BJ (cell line): ENCODE results near the gene FARSB. TPM values are rescaled to one million over a fixed set of nuclear protein-coding genes. Genes with fewer than 3 reads are reported as not detected.

Experiments used
- CTCF ChIA-PET: fragments of 350-600 bp; formaldehyde crosslinking; extraction: SDS; loops from one replicate; lab custom pipeline; 2021; ENCODE audit warnings: antibody characterized with exemption, inconsistent platforms; lab: Yijun Ruan, JAX
- POLR2A ChIA-PET: fragments of 300-600 bp; sonication (Branson Sonifier 250); formaldehyde crosslinking; extraction: SDS; loops from one replicate; lab custom pipeline; 2021; ENCODE audit warnings: antibody characterized with exemption; lab: Charles Lee
- DNase-seq: peaks from one replicate; pipeline ENCODE4 v3.0.0-alpha.2; 2011; ENCODE audit warnings: low read depth
- H3K27me3 ChIP-seq: 2 replicates; pipeline ENCODE4 v1.6.0; 2011; ENCODE audit warnings: low read length; ENCODE audit not compliant: control insufficient read depth, insufficient read depth
- H3K36me3 ChIP-seq: 2 replicates; pipeline ENCODE4 v1.5.1; 2011; ENCODE audit warnings: low read length; ENCODE audit not compliant: control insufficient read depth, insufficient read depth
- H3K4me3 ChIP-seq: 2 replicates; pipeline ENCODE4 v1.5.1; 2011; ENCODE audit warnings: low read depth, mild to moderate bottlenecking, control low read depth, low read length
- CTCF ChIP-seq: IDR thresholded peaks from 2 replicates; pipeline ENCODE4 v1.5.1; 2011; ENCODE audit warnings: low read depth, mild to moderate bottlenecking, control low read depth, inconsistent platforms, low read length, moderate library complexity; ENCODE audit not compliant: insufficient read depth
- polyA plus RNA-seq: library from polyadenylated mRNA; depleted of rRNA; stranded (reverse); fragments of >200 nt; gene quantifications from 2 replicates; pipeline ENCODE4 v1.2.3, GENCODE V29; 2011

FARSB gene
- polyA plus RNA-seq, 1 experiment: 16.4 TPM

DNA sequence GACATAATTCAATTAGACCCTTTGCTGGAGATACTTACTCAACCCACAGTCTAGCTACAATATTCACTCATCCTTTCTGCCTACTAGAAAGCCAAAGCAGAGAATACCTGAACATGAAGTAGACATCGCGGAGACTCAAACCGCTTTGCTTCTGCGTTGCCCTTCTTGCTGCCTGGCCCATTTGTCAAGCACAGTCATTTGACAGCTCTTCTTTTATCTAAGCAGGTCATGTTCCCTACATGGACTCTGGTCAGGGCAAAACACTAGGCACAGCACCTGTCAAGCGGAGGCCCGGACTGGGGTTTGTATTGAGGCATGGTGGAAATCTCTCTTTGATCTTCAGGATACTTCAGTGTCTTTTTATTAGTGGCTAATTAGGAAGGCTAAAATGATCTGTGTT is 89.7 kb downstream of the FARSB start:
- no peak for DNase-seq
- H3K27me3 ChIP-seq: no peaks in the 10 kb centered on the region
- 0 out of 2 replicates have a peak, but pooled peaks cover 1% of the 10 kb centered on the region for H3K36me3 ChIP-seq
- TF ChIP-seq CTCF: no peak
- POLR2A ChIA-PET: no interaction called here
- no peak overlapping the region for H3K4me3 ChIP-seq
- CTCF ChIA-PET: no interaction called here

DNA sequence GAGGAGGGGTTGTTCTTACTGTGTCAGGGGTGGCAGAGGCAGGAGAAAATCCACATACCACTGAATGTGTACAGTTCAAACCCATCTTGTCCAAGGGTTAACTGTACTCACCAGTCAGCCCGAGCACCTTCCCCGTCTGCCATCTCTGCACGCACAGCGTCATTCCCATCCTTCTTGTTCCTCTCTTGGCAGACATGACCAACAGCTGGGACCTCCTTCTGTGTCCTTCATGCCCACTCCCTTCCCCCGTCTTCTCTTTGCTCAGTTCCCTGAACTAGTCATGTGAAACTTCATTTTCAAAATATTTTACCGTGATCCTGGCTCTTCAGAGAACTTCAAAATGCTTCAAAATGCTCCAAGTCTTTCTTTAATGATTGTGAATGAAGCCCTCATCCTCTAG is 92.0 kb downstream of the FARSB start:
- ChIA-PET CTCF (interaction anchor here (0.7 to 2.1 kb wide), 3 partner anchors 246 to 539 kb away, joined by 3 to 5 read pairs (median 4); no protein-coding TSS in a partner anchor), POLR2A (no interaction called here)
- TF ChIP-seq CTCF: no peak
- no peak for DNase-seq
- Histone ChIP-seq H3K27me3 (no peaks in the 10 kb centered on the region), H3K36me3 (0 out of 2 replicates have a peak, but pooled peaks cover 1% of the 10 kb centered on the region), H3K4me3 (no peak overlapping the region)

DNA sequence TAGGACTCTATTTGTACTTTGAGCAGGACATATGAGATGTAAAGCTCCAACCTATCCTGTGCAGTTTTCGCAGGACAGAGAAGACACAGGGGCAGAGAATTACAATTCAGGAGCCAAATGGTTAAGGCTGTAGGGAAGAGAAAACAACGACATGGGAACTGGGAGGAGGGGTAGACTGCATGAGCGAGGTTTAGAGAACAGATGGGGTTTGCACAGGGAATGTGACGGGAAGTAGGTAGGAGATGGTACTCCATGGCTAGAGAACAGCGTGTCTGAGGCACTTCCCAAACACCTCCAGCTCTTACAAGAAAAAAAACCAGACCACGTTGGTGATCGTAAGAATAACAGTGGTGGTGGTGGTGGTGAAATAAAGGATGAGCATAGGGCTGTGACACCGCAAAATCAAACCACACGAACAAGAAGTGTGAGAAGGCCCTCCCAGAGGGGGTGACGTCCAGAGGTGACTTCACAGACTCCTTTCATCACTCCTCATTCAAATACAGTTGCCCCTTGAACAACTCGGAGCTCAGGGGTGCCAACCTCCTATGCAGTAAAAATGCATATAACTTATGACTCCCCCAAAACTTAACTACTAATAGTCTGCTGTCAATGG is 92.7 kb downstream of the FARSB start:
- H3K27me3 ChIP-seq: no peaks in the 10 kb centered on the region
- CTCF ChIA-PET: interaction anchor here (0.7 to 3.5 kb wide), 4 partner anchors 244 to 538 kb away, joined by 3 to 21 read pairs (median 4); a partner anchor contains a TSS
- DNase-seq: no peak
- 0 out of 2 replicates have a peak, but pooled peaks cover 1% of the 10 kb centered on the region for H3K36me3 ChIP-seq
- no peak overlapping the region for H3K4me3 ChIP-seq
- POLR2A ChIA-PET: no interaction called here
- TF ChIP-seq CTCF: no peak

GRCh38 chr2:222561817-222562645 is 93.9 kb downstream of the FARSB start:
- ChIA-PET POLR2A (interaction anchor here (0.6 kb wide), 1 partner anchor 17 kb away, joined by 8 read pairs; no protein-coding TSS in a partner anchor), CTCF (interaction anchor here (0.5 to 3.5 kb wide), 17 partner anchors 9 to 537 kb away, joined by 3 to 21 read pairs (median 3); a partner anchor contains a TSS)
- TF ChIP-seq CTCF: peak; percentile 72
- no peaks in the 10 kb centered on the region for H3K27me3 ChIP-seq
- no peak overlapping the region for H3K4me3 ChIP-seq
- no peak for DNase-seq
- H3K36me3 ChIP-seq: 0 out of 2 replicates have a peak, but pooled peaks cover 1% of the 10 kb centered on the region

DNA sequence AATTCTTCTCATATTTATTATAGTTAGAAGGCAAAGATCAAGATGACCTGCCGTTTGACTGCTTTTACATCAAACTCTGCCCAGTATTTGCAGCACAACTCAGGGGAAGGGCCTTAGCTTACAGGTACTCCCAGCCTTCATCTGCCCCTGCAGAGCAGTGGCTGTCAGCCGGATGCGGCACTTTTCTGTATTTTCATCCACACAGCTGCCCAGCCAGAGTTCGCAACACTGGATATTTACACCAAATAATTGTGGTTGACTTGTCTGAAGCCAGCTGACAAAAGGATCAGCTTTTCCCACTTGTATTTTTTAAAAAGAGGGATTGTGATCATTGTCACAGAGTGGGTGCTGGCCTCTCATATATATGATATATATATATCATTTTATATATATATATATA is 94.7 kb downstream of the FARSB start:
- POLR2A ChIA-PET: no interaction called here
- Histone ChIP-seq H3K27me3 (no peaks in the 10 kb centered on the region), H3K36me3 (0 out of 2 replicates have a peak, but pooled peaks cover 1% of the 10 kb centered on the region), H3K4me3 (no peak overlapping the region)
- TF ChIP-seq CTCF: no peak
- CTCF ChIA-PET: interaction anchor here (0.8 to 3.5 kb wide), 4 partner anchors 12 to 504 kb away, joined by 4 to 21 read pairs (median 10); a partner anchor contains a TSS
- no peak for DNase-seq
